ENCODE measurements around the gene FAM222A.

FAM222A gene

DNA sequence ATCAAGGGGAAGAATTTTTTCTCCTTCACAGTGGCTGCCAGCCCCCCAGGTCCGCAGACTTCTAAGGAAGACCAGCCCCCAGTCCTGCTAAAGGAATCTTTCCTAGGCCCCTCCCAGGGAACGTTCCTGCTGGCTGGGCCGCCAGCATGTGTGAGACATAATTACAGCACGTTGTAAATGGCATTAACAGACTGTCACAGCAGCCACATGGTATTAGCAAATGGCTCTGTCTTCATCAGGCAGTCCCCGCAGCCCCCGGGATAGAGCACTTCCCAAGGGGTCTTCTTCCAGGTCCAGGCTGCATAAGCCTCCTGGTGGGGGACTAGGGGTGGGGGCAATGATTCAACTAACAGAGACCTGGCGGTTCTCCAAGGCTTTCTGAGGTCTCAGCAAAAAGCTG is 34.9 kb upstream of the FAM222A start:
- no peaks in the 10 kb centered on the region for H3K9me3 ChIP-seq (ENCODE audit: insufficient read depth, low read length)
- H3K27me3 ChIP-seq (ENCODE audit: low read length): no peaks in the 10 kb centered on the region
- no peaks in the 10 kb centered on the region for H3K9me2 ChIP-seq (replicated peaks; ENCODE audit: insufficient read depth, low read length)
- H4K20me1 ChIP-seq (ENCODE audit: low read depth, low read length): no peaks in the 10 kb centered on the region
- H3K79me2 ChIP-seq (ENCODE audit: insufficient read depth, low read length): no peaks in the 10 kb centered on the region
- H2AFZ ChIP-seq (ENCODE audit: low read depth, low read length, severe bottlenecking): no peak overlapping the region
- no peaks in the 10 kb centered on the region for H3K36me3 ChIP-seq (ENCODE audit: low read length)
- no peak overlapping the region for H3K27ac ChIP-seq (ENCODE audit: low read depth, low read length)
- H3K4me3 ChIP-seq (ENCODE audit: insufficient read depth, low read length, poor library complexity, severe bottlenecking): no peak overlapping the region
- TF ChIP-seq CTCF (IDR thresholded peaks at IDR 0.05; ENCODE audit: insufficient read depth, low read length, poor library complexity, severe bottlenecking): no peak
- no peak for TF ChIP-seq EZH2phosphoT487 (conservative IDR thresholded peaks at IDR 0.05; ENCODE audit: low read length)
- H3F3A ChIP-seq (ENCODE audit: insufficient read depth): no peaks in the 10 kb centered on the region
- H3K4me2 ChIP-seq (ENCODE audit: low read depth, low read length, poor library complexity, severe bottlenecking): no peak overlapping the region
- H3K9ac ChIP-seq (ENCODE audit: low read length): no peak overlapping the region

GRCh38 chr12:109679501-109680263 is 33.9 kb upstream of the FAM222A start:
- H3K36me3 ChIP-seq (ENCODE audit: low read length): no peaks in the 10 kb centered on the region
- H3K27me3 ChIP-seq (ENCODE audit: low read length): no peaks in the 10 kb centered on the region
- no peak overlapping the region for H3K4me2 ChIP-seq (ENCODE audit: low read depth, low read length, poor library complexity, severe bottlenecking)
- H3K9me2 ChIP-seq (replicated peaks; ENCODE audit: insufficient read depth, low read length): no peaks in the 10 kb centered on the region
- H3F3A ChIP-seq (ENCODE audit: insufficient read depth): no peaks in the 10 kb centered on the region
- H3K4me3 ChIP-seq (ENCODE audit: insufficient read depth, low read length, poor library complexity, severe bottlenecking): no peak overlapping the region
- no peaks in the 10 kb centered on the region for H4K20me1 ChIP-seq (ENCODE audit: low read depth, low read length)
- H3K9ac ChIP-seq (ENCODE audit: low read length): no peak overlapping the region
- H3K27ac ChIP-seq (ENCODE audit: low read depth, low read length): no peak overlapping the region
- H3K79me2 ChIP-seq (ENCODE audit: insufficient read depth, low read length): no peaks in the 10 kb centered on the region
- H3K9me3 ChIP-seq (ENCODE audit: insufficient read depth, low read length): no peaks in the 10 kb centered on the region
- TF ChIP-seq CTCF (IDR thresholded peaks at IDR 0.05; ENCODE audit: insufficient read depth, low read length, poor library complexity, severe bottlenecking) (no peak), EZH2phosphoT487 (conservative IDR thresholded peaks at IDR 0.05; ENCODE audit: low read length) (no peak)
- no peak overlapping the region for H2AFZ ChIP-seq (ENCODE audit: low read depth, low read length, severe bottlenecking)

GRCh38 chr12:109680264-109681005 is 33.2 kb upstream of the FAM222A start:
- Histone ChIP-seq H3K9ac (ENCODE audit: low read length) (no peak overlapping the region), H3K27ac (ENCODE audit: low read depth, low read length) (no peak overlapping the region), H3K36me3 (ENCODE audit: low read length) (no peaks in the 10 kb centered on the region), H3K27me3 (ENCODE audit: low read length) (no peaks in the 10 kb centered on the region), H3K79me2 (ENCODE audit: insufficient read depth, low read length) (no peaks in the 10 kb centered on the region), H3K4me2 (ENCODE audit: low read depth, low read length, poor library complexity, severe bottlenecking) (no peak overlapping the region), H4K20me1 (ENCODE audit: low read depth, low read length) (no peaks in the 10 kb centered on the region), H3K4me3 (ENCODE audit: insufficient read depth, low read length, poor library complexity, severe bottlenecking) (no peak overlapping the region), H3F3A (ENCODE audit: insufficient read depth) (no peaks in the 10 kb centered on the region), H3K9me3 (ENCODE audit: insufficient read depth, low read length) (no peaks in the 10 kb centered on the region), H3K9me2 (replicated peaks; ENCODE audit: insufficient read depth, low read length) (no peaks in the 10 kb centered on the region), H2AFZ (ENCODE audit: low read depth, low read length, severe bottlenecking) (no peak overlapping the region)
- TF ChIP-seq CTCF (IDR thresholded peaks at IDR 0.05; ENCODE audit: insufficient read depth, low read length, poor library complexity, severe bottlenecking) (no peak), EZH2phosphoT487 (conservative IDR thresholded peaks at IDR 0.05; ENCODE audit: low read length) (no peak)

Data from SU-DHL-6 (cell line).